Fibroblast of skin of left quadriceps (primary cell): Measurements from ENCODE around the gene P3H2.

Experiments
- DNase-seq, 2 experiments: peaks; one replicate each; pipeline ENCODE4 v3.0.0-alpha.2; 2013; ENCODE audit warnings: low read depth in 2 of 2

P3H2 gene

GRCh38 chr3:190016966-190017365, 103.7 kb downstream of the P3H2 start:
- DNase-seq: no peak

DNA sequence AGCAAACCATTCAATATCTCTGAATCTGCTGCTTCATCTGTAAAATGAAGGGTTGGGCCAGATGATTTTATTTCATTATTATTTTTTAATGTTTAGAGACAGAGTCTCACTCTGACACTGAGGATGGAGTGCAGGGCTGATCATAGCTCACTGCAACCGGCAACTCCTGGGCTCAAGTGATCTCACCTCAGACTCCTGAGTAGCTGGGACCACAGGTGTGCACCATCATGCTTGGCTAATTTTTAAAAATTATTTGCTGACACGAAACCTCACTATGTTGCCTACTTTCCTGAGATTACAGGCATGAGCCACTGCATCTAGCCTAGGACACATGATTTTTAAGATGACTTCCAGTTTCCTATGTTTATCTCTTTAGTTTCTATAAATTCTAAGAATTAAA, 105.8 kb downstream of the P3H2 start:
- DNase-seq: no peak

DNA sequence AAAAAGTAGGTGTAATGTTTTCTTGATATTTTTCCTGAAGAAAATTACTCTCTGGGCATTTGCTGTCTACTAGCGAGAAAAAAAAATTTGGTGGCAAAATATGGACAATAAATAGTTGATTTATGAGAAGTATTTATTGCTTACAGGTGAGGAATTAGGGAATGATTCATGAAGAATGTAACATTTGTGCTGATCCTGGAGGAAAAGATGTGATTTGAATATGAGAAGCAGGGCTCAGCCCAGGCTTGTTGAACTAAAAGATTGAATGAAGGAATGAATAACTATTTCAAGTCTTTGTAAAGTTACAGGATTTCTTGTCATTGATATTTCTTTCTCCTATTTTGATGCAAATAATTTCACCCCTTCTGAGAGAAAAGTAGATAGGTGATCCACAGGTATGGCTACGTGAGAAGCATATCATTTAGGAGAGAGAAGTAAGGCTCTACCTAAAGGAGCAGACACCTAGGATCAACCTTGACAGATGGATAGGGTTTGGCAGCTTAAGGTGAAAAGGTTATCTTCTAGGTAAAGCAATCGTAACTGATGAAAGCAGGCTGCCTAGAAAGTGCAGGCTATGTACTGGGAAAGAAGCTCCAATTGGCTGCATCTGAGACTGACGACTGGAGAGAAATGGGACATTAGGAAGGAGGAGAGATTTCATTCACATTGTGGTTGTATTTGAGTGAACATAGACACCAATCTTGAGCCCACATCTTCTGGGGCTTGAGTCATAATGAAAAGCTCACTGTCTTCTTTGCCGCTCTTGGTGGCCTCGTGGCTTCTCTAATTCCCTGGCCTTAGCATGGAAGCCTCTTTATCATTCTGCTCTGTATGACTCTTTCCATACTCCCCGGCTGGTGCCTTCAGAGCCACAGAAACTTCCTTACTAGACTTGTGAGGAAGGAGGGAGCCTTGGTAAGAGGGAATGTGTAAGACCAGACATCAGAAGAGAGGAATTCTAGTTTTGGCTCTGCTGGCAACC, 106.5 kb downstream of the P3H2 start:
- no peak for DNase-seq

DNA sequence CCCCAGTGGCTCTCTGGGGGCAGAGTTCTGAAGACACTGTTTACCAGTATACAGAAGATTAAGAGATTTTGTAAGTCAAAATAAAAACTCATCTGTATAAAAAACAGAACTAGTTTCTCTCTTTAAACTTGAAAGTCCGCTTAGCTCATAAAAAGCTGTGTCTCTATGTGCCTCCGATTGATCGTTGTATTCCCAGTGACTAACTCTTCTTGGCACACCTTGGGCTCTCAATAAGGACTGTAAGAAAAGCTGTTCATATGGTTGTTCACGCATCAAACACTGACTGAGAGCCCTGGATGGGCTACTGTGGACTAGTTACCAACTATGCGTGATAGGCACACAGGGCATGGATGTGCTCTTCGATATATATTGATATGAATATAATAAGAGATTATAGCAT, 107.9 kb downstream of the P3H2 start:
- DNase-seq: no peak

GRCh38 chr3:190012314-190012782, 108.3 kb downstream of the P3H2 start:
- peak in 1 of 2 experiments; percentile 43 for DNase-seq

DNA sequence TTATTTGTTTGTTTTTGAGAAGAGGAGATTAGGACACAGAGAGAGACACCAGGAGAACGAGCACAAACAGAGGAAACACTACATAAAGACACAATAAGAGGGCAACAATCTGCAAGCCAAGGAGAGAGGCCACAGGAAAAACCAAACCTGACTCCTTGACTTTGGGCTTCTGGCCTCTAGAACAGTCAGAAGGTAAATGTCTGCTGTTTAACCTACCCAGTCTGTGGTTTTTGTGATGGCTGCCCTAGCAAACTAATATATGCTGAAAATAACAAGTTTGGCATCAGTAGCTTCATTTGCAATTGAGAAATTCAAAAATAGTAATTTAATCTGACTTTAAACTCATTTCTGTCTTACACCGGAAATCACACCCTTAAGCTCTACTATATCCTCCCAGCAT, 110.2 kb downstream of the P3H2 start:
- no peak for DNase-seq

DNA sequence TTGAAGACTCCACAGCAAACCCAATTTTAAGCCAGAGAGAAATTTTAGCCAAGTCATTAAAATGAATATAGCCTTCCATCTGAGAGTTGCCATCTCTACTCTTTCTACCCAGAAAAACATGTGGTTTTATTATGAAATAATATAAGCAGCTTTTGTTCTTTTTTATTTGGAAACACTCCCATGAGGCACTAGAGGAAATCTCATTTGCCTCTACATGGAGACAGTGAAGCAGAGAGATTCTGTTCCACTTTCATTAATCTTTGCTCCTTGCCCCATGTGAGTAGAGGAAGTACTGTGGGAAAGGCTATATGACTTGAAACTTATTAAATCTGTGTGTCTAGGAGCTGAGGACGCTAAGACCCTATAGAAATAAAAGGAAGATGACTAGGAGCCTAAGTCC, 111.1 kb downstream of the P3H2 start:
- no peak for DNase-seq

GRCh38 chr3:190008432-190008831, 112.3 kb downstream of the P3H2 start:
- no peak for DNase-seq

DNA sequence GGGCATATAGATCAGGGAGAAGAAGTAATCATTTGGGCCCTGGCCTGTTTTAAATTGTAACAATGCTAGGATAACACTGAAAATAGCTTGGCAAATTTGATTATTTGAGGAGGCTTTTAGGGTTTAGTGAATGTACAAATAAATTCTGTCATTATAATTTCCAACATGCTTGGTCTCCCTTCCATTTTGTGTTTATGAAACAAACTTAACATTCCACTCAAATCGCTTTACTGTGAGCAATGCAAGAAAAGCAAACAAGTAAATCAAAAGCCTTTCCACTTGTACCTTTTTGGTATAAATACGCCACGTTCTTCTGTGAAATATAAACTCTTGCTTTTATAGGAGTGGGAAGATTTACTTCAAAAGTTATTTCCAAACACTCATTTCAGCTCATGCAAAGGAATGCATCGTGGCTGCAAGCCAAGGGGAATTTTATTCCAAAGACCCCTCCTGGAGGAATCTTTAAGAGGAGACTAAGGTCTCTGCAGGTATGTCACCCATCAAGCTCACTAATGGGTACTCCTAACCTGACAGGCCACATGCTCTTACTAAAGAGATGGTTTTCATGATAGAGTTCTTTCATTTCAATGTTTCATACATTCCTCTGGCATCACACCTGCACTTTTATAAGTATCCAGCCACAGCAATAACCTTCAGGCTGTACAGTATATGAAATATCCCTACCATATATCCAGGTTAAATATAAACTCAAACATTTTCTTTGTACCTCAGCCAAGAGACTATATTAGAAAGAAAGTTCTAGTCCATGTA, 115.2 kb downstream of the P3H2 start:
- no peak for DNase-seq

GRCh38 chr3:190004656-190005055, 116.0 kb downstream of the P3H2 start:
- no peak for DNase-seq

- peak; percentile 36 to 40 for DNase-seq
Measured at GRCh38 chr3:190003681-190004123, 117.0 kb downstream of the P3H2 start.

DNA sequence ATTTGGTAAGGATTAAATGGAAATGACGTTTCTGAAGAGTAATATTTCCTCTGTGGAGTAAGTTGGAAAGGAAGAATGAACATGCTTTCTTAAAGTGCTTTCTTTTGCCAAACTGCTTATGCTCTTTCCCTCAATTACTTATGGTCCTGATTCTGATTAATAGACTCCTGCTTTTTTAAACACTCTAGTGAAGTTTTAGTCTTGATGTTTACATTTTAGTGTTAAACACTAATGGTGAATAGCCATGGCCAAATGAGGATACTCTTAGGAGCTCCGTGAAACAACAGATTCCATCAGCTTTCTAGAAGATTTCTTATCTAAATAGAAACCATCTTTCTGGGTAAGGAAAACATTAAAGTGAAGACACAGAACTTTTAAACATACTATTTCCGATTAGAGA, 117.6 kb downstream of the P3H2 start:
- DNase-seq: no peak

GRCh38 chr3:190001426-190001825, 119.3 kb downstream of the P3H2 start:
- DNase-seq: no peak

- DNase-seq: no peak
Measured at GRCh38 chr3:190000861-190001196, 119.9 kb downstream of the P3H2 start.

GRCh38 chr3:190000187-190000860, 120.4 kb downstream of the P3H2 start:
- DNase-seq: no peak

DNA sequence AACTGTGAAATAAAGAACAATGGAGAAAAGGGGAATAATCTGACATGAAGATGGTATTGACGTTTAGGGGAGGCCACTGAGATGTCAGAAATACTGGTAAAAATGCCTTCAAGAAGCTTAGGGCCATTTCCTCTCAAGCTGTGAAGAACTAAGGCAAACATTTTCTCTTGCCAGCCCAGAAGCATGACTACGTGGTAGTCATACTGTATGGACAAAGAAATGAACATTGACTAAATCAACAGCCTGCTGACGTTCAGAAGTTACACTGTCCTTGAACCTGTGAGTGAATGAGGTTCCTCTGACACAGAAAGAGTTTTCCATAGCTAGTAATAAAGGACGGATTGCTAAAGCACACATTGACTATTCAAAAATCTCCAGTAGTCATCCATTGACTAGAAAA, 121.0 kb downstream of the P3H2 start:
- DNase-seq: no peak

GRCh38 chr3:189995129-189995528, 125.6 kb downstream of the P3H2 start:
- DNase-seq: no peak

GRCh38 chr3:189990826-189991225, 129.9 kb downstream of the P3H2 start:
- no peak for DNase-seq

- no peak for DNase-seq
Measured at GRCh38 chr3:189988854-189989253, 131.8 kb downstream of the P3H2 start.

DNA sequence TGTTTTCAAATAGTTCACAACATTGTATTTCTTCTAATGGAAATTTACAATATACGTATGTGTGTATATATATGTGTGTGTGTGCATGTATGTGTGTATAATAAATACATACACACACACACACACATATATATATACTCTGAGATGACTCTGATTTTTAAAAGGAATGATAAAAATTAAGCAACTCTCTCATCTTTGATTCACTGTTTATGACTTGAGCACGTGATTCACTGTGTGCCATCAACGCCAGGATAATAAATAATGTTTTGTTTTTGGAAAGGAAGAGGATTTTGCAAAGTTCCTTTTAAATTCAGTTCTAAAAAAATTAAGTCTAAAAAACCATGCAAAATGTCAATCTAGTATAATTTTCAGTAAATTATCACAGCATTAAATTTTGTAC, 132.4 kb downstream of the P3H2 start:
- no peak for DNase-seq

- DNase-seq: no peak
Measured at GRCh38 chr3:189985948-189986347, 134.7 kb downstream of the P3H2 start.

GRCh38 chr3:189983612-189984011, 137.1 kb downstream of the P3H2 start:
- no peak for DNase-seq
